GM12873 (cell line): ENCODE measurements around the gene SEC22A.

Source experiments
- TF ChIP-seq, protein P1 (sequence below): IDR thresholded peaks from 2 replicates; pipeline ENCODE4 v1.5.1; 2012; ENCODE audit warnings: low read depth, mild to moderate bottlenecking, moderate library complexity, low read length, control low read depth; ENCODE audit not compliant: insufficient read depth; ENCODE audit errors: missing control alignments

The SEC22A gene

DNA sequence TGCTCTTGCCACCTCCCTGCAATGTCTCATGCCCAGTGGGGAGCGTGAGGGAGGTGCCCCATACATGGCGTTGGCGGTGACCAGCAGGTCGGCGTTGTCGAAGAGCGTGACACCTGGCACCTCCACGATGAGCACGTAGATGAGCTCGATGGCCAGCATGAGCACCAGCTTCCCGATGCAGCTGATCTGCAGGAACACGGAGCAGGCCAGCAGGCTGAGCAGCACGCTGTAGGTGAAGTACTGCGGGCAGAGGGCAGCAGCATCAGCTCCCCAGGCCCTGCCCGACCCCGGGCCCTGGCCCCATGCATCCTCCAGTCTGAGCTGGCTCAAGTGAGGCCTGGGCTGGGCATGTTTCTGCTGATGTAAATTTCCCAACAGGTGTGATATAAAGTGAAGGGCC, 98.3 kb downstream of the SEC22A start:
- TF ChIP-seq, protein P1, sequence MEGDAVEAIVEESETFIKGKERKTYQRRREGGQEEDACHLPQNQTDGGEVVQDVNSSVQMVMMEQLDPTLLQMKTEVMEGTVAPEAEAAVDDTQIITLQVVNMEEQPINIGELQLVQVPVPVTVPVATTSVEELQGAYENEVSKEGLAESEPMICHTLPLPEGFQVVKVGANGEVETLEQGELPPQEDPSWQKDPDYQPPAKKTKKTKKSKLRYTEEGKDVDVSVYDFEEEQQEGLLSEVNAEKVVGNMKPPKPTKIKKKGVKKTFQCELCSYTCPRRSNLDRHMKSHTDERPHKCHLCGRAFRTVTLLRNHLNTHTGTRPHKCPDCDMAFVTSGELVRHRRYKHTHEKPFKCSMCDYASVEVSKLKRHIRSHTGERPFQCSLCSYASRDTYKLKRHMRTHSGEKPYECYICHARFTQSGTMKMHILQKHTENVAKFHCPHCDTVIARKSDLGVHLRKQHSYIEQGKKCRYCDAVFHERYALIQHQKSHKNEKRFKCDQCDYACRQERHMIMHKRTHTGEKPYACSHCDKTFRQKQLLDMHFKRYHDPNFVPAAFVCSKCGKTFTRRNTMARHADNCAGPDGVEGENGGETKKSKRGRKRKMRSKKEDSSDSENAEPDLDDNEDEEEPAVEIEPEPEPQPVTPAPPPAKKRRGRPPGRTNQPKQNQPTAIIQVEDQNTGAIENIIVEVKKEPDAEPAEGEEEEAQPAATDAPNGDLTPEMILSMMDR, result no peak

- TF ChIP-seq, protein P1, result no peak
These were observed 98.8 kb downstream of the SEC22A start for GRCh38 chr3:123300583-123300982.

GRCh38 chr3:123301331-123302184, 99.8 kb downstream of the SEC22A start:
- TF ChIP-seq, protein P1, result no peak

DNA sequence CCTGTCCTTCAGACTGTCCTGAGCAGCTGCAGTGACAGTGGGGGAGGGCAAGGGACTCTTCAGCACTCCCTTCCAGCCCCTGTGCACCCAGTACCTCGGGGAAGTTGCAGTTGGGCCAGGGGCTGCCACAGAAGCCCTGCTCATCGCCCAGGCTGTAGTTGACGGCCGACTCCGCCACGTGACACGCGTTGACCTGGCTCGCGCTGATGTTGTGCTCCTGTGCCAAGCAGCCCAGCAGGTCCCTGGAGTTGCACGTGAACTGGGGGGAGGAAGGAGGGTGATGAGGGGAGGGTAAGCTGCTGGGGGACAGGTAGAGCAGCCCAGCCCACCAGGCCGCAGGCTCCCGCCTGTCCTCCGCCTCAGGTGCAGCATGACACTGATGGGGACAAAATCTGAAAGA, 101.2 kb downstream of the SEC22A start:
- TF ChIP-seq, protein P1, result no peak

DNA sequence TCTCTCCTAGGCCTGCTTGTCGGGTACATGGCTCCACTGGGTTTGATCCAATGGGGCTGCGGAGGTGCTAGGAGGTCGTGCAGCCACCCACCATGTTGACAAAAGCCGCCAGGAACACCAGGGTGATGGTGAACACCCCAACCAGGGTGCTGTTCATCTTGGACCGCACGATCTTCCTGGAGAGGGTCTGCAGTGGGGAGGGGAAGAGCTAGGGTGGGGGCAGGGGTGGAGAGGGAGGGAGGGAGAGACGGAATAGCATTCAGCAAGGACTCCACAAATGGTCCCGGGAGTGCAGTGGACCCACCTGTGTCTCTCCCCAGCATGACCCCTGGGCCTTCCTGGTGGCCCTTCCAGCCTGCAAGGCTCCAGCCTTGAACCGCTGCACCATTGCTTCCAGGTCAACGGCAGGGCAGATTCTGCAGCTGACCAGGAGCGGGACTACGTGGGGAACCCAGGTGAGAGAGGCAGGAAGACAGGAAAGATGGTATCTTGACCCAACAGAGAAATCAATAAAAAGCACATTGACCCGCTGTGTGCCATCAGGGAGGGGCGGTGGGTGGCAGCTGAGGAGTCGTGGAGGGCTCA, 102.3 kb downstream of the SEC22A start:
- TF ChIP-seq, protein P1, result no peak

DNA sequence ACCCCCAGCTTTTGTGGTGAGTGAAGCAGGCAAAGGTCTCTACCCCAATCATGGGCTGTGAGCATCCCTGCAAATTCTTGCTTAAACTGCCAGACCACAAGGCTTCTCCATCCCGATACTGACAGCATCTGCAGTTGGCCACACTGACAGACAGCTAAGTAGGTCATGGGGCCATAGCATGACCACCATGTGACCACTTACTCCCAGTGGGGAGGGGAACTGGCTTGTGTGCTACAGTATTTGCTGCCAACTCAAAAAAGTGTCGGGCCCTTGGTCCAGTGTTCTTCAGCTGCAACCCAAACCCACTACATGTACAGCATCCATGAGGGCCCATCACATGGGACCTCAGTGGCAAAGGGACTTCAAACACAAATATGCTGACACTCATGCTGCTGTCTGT, 103.4 kb downstream of the SEC22A start:
- TF ChIP-seq, protein P1, result no peak

DNA sequence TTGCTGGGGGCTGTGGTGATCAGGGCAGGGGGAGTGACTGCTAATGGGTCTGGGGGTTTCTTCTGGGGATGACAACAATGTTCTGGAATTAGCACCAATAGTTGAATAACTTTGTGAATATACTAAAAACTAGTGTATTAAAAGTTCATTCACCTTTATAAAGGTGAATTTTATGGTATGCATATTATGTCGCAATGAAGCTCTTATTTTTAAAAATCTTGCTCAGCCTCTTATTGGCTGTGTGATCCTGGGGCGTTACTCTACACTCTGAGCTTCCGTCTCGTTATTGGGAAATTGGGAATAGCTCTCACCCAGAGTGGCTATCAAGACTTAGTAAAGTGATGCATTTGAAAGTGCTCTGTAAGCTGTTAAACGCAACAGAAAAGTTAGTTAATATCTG, 105.3 kb downstream of the SEC22A start:
- TF ChIP-seq, protein P1, result no peak
